GDM1 (cell line): ENCODE measurements around the gene MARCHF3.
"Not testable (repeated sequence)": the region's sequence is repeated elsewhere in the genome, so short reads cannot be mapped to it uniquely, and the experiment has no call there.

ENCODE experiments used
- DNase-seq: peaks from one replicate; lab custom pipeline; 2025; lab: John Stamatoyannopoulos, UW

MARCHF3 gene

DNA sequence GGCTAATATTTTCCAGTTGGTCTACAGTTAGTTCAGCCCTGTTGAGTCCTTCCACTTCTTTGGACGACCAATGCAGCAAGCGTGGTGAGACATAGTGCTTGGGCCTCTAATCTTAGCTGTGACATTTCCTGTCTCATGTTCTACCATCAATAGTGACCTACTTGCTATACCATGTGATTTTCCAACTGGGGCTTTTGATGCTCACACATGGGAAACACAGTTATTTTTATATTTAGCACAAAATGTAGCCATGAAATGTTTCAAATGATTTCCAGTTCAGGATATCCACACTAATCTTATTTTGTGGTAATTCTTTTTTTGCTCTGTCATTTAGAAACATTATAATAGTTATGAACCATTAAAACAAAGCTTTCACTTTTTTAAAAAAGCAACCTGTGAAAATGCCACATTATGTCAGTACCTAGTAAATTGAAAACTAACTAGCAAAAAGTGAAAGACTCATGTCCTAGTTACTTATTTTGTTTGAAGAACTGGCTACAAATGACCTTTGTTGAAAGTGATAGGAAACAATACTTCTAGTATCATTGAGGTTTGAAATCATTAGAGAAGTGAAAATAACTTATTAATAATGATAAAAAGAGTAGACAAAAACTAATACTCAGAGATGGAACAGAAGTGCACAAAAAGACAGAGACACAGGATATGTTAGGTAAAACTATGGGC is 18.3 kb downstream of the MARCHF3 start:
- no peak for DNase-seq

DNA sequence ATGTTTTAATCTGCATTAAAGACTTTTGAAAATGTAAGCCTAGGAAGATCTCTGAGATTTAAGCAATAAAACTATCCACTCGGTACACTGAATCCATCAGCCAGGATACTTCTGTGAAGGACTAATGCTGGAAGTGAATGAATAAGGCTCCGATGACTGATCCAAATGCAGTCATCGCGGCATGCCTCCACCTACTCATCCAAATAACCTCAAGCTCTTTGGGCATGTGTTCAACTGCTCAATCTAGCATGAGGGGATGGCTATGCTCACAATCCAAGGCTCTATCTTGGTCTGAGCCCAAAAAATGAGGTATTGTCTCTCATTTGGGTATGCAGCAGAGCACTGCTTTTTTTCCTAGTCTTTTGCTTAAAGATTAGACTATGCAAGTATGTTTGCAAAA is 19.2 kb downstream of the MARCHF3 start:
- DNase-seq = no peak

DNA sequence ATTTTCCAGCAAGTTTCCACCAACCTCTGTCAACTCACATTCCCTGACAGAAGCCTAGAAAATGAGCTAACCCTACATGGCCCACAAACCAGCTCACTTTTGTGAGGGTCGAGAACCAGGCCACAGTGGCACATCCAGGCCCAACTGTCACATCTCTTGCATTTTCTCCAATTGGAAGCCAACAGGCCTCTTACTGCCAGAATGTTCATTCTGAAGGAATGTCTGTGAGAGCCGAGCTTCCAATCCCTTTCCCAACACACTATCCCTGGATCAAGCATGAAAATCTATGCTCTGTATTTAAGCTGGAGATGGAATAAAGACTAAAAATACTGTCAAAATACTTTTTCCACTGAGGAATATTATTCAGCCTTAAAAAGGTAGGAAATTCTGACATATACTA is 20.0 kb downstream of the MARCHF3 start:
- no peak for DNase-seq

DNA sequence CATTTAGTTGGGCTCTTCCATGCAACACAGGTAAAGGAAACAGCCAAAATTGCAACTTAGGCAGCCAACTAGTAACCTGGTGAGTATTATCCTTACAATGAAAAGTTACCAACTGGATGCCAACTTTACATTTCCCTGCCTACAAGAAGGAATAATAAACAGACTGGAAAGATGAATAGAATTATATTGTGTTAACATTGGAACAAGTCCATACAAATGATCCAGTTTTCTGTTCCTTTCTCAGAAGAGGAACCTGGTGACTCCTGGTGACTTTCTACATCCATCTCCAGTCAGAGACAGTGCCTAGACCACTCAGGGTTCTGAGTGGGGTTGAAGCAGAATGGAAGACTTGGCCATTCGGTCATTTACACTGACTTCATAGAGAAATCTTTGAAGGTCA is 20.6 kb downstream of the MARCHF3 start:
- no peak for DNase-seq

DNA sequence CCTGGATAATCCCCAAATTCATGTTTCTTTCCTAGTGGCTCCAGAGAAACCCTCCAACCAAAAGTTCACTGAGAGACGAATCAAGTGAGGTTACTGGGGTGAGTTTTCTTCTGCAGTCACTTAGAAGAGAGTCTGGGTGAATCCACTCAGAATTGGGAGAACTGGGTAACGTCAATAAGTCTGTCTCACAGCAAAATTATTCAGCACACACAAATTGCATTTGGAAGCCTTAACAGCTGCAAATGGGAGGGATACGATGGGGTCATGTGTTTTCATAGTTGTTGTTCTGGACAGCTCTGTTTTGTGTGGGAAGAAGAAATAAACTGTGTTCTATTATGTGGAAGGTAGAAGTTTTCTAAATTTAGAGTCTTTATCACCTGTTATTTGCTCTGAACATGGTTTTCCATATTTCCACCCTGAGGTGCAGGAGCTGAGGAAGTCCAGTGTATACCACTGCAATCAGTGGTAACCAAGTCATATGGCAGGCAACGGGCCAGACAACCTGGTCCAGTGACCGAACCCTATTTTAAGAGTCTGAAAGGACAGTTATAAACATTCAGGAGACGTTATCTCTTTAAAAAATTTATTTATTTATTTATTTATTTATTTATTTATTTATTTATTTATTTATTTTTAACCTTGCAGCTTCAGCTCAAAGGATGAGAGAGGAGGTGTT is 21.9 kb downstream of the MARCHF3 start:
- no peak for DNase-seq

DNA sequence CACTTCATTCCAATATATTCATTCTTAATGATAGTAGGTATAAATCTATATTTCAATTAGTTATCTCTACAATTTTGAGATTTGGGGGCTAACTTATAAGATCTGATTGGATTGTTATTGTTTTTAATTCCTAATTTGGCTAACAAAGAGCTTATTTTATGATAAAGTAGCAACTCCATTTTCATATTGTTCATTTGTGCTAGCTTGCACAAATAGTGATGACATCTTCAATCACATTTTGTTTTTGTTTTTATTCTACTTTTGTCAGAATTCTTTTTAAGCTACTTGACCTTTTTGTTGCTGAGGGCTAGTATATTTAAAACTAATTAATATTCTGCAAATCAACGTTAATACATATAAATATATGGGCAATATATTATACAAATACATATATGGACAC is 22.8 kb downstream of the MARCHF3 start:
- no peak for DNase-seq

DNA sequence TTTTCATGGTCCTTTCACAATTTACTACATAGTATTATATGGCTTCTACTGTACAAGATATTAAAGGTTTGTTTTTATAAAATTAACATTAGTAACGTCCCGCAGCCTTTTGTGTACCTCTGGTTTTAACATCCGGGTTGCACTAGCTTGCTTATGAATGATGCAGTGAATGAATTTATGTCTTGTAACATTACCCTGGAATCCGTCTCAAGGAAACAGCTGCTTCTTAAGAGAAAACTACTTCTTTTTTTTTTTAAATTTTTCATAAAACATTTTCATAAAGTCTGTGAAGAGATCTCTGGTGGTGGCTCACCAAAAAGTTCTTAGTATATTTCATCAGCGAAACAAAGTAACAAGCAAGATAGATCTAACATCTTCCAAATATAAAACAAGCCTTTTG is 23.6 kb downstream of the MARCHF3 start:
- no peak for DNase-seq

DNA sequence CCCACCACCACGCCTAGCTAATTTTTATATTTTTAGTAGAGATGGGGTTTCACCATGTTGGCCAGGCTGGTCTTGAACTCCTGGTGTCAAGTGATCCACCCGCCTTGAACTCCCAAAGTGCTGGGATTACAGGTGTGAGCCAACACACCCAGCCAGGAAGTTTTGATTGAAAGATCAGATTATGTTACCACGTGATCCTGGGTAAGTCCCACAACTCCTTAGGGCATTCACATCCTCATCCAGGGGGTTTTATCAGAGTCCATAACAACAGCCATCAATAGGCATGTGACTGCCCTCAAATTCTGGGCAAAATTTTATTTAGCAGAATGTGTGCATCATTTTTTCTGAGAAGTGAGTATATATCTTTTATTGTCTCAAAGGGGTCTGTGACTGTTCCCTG is 25.1 kb downstream of the MARCHF3 start:
- DNase-seq = not testable (repeated sequence)

DNA sequence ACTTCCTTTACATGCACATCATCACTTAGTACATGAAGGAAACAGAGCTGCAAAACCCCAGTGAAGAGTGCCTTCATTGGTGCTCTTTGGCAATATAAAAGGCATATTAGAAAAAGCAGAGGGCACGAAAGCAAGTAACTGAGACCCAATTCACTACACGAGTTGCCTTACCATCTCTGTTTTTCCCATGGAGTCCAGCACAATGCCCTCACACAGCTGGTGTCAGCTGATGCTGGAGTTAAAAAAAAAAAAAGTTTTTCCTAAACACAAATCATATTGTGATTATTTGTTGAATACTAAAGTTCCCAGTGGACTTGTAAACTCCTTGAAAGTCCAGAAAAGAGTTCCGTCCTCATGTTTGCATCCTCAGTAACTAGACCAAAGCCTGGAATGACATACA is 25.6 kb downstream of the MARCHF3 start:
- DNase-seq = no peak

DNA sequence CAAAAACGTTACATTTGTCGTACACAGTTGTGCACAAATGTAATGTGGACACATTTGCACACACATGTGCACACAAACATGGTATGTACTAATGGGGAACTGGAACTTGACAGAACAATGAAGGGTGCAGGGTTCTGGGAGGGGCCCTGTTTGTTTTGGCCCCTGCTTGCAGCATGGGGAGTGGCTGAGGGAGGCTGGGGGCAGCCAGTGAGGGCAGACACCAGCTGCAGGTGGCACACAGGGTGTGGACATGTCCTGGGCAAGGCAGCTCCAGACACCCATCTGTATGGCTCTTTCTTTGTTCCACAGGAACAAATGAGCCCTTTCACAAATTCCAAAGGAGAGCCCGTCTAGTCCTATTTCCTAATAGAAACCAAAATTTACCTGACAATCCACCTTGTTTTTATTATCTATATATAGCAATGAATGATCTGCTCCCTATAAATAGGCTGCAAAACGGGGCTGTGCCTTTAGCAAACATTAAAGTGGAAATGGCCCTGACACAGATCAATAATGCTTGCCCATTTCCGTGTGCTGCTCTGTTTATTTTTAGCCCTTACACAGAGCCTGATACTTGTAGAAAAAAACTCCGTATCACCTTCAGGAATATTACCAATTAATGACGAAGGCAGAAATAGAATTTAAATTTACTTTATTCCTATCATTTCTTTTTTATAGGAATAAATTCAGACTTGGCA is 26.4 kb downstream of the MARCHF3 start:
- no peak for DNase-seq

DNA sequence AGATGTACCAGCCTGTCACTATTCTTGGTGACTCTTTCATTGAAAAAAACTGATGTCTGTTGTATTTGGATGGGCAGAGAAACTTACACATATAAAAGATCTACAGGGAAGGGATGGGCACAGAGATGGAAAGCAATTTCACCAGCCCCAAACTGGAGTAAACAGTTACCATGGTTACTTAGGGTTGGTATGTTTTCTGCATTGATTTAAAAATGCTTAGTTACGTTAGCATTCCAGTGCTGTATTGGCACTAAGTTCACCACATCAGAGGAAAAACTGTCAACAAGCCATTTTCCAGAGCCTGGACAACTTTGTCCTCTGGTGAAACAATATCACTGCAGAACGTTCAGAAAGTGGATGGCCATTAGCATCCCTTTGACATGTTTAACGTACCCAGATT is 28.0 kb downstream of the MARCHF3 start:
- DNase-seq = no peak

DNA sequence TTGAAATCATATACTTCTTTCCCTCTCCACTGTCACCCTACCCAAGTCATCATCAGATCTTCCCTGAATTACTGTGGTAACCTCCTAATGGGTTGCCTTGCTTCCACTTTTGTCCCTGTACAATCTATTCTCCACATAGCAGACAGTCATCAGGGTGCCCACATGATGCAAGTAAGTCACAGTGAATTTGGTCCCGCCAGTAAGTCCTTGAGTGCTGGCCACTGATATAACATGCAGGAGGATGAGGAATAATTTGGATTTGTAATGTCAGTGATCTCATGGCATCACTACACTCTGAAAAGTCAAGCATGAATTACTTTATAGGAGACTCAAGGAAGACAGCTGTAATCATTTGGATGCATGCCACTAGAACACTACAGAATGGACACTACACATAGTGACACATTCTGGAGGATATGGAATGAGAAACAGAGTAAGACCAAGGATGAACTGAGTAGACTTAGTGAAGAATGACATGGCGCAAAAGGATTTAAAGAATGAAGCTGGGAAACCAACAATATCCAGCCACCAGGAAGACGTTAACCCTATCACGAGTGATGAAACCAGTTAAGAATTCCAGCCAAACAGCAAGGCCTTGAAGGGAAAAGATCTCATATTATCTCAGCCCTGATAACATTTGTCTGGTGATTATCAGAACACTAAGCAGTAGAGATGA is 28.6 kb downstream of the MARCHF3 start:
- no peak for DNase-seq

DNA sequence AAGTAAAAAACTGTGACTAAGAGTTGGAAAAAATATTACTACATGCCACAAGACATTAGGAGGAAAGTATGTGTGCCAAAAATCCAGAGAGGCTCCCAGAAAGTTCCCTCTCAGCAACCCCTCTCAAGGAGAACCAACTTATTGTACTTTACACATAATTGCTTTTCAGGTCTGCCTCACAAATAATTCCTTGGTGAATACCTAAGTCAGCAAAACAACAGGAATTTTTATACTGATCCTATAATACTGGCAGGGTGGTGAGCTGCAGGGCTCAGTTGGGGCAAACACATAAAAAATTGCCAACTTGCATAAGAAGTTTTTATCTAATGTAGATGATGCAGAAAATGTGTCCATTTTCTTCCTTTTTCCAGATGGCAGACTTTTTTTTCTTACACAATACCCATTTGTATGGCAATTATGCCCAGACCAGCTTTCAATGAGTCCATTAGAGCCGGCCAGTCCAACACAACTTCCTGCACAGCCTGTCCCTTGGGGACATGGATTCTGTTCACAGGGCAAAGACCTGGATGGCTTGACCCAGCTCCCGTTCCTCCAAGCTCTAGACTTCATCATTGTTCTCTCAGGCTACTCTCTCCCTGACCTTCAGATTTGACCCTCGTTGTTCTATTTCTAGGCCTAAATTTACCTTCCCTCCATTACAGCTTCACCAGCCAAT is 31.3 kb downstream of the MARCHF3 start:
- no peak for DNase-seq

DNA sequence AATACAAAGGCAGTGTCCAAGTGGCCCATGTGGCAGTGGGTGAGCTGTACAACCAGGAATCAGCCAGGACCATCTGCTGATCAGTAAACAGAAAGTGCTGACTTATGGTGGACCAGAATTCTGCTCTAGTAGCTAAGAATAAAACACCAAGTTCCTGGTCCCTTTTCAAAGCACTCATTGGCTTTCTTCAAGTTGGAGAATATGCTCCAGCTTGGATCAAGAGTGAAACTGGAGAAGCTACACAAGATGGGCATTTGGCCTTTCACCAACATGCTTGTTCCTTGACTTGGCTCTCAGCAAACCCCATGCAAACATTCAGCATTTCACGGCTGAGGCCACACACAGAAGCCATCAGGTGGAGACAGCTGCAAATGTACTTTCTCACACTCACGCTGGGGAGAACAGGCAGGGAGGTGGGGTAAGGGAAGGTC is 32.1 kb downstream of the MARCHF3 start:
- no peak for DNase-seq

DNA sequence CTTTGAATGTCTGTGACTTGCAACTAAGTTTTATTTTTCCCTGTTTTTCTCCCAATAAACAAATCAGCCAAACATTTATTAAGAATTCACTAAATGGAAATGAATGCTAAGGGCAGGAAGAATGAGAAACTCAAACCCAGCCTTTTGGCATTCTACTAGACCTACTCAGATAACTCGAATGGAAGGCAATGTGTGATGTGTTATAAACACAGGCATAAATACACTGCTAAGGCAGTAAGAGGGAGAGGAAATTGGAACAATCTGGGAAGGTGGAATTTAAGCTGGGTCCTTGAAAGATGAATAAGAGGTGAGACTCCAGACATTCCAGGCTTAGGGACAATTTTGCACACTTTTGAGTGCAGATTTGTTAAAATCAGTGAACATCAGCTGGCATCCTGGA is 34.7 kb downstream of the MARCHF3 start:
- no peak for DNase-seq

DNA sequence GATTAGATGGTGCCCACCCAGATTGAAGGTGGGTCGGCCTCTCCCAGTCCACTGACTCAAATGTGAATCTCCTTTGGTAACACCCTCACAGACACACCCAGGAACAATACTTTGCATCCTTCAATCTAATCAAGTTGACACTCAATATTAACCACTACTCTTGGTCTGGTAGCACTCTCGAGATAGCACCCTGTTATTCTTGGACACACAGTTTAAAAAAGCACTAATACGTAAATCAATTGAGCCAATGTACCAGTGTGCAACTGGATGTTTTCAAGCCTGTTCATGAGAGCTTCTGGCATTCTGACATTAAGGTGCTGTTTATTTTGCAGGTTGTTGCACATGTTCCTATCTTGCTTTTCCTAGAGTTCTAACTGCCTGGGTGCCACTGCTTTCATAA is 35.3 kb downstream of the MARCHF3 start:
- DNase-seq = no peak

DNA sequence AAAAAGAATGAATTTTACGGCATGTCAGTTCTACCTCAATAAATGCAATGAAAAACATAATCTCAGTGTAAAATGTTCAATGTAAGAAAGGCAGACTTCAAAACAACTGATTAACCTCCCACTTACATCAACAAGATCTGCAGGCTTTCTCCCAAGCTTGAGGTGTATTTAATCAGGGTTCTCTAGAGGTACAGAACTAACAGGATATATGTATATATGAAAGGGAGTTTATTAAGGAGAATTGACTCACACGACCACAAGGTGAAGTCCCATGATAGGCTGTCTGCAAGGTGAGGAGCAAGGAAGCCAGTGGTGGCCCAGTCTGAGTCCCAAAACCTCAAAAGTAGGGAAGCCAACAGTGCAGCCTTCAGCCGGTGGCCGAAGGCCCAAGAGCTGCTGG is 35.9 kb downstream of the MARCHF3 start:
- DNase-seq = no peak

DNA sequence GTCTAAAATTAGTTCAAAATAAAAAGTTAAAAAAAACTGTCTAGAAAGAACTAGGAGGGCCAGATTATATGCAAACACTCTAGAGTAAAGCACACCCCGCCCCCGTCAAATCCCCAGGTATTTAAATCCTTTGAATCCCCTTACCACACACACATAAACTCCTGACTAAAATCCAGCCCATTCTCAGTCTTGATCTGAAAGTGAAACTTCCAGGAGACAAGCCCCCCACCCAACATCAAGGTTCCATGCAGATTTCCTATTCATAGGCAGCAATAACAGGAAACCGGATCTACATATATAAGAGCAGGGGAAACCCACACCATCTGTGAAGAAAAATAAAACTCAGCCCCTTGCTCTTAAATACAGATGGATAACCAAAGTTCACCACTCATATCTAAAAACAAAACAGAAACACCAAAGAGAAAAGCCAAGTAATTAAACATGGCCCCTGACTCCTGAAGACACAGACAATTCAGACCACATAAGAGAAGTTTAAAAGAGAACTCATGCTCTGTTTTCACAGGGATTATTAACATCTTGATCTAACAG is 42.3 kb downstream of the MARCHF3 start:
- DNase-seq = peak; percentile 66

DNA sequence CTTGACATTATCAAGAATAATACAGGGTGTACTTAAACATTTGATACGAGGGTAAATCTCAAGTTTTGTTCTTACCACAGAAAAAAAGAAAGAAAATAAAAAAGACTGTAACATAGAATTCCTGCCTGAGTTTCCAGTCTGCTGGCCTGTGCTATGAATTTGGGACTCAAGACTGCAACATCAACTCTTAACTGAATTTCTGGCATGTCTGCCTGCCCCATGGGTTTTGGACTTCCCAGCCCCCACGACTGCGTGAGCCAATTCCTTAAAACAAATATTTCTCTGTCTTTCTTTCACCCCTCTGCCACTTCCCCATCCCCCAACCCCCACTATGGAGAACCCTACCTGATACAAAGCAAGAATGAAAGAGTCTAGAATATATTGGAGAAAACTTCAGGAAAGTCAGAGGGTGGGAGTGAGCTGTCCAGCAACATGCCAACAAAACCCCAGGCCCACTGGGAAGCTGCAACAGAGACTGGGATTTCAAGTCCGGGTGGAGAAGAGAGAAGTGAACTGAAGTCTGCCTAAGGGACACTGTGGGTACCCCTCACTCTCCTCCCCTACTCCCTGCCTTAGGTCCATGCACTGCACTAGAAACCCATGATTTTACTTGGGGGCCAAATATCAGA is 43.0 kb downstream of the MARCHF3 start:
- no peak for DNase-seq

DNA sequence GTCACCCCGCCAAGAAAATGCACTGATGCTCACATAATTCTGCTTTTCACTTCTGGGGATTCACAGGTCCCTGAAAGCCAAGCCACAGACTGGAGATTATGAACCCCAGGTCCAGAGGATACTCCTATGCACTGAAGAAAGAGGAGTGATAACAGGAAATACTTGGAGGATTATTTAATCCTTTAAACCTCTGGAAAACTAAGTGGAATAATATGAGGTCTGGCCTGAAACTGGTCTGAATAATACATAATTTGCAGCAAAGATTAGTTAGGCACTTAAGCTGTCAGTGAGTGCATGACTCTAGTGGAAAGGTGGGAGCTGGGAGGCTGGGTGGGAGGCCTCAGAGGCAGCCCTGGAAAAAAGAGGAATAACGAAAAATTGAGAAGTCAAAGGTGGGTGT is 45.7 kb downstream of the MARCHF3 start:
- no peak for DNase-seq

DNA sequence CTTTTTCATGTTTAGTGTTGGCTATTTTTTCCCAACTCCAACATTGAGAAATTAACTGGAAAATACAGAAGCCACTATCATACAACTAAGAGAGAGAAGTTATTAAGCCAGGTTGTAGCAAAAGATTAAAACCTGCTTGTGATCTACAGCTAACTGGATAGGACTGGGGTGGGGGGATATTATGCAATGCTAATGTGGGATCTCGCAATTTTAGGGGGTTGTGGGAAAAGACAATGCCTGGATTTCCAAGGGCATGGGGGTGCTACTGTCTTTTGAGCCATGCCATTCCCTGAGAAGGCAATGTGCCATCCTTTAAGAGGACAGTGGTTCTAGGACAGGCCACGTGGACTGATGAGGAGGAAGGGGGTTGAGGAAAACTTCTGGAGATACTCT is 46.5 kb downstream of the MARCHF3 start:
- DNase-seq = no peak
